GM03348 (cell line): ENCODE results near the gene SCAF1.
A peak's percentile ranks its signal among the peaks of the same experiment; 100 is the strongest.

Experiments used
- DNase-seq: peaks from one replicate; pipeline ENCODE4 v3.0.0; 2012; ENCODE audit warnings: low spot score

The SCAF1 gene

DNA sequence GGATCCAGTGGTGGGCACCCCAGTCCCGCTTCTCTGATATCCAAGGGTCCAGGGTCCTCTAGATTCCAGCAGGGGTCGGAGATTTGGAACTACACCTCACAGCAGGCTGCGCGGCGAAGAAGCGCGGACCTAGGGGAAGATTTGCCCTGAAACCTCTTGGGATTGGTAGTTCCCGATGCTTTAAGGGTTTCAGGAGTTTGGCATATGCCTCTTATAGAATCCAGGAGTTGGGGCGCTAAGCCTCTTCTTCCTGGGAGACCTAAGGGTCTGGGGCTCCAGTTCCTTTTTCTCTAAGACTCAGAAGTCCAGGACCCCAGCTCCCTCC, 24.1 kb downstream of the SCAF1 start:
- DNase-seq: no peak

GRCh38 chr19:49667473-49667872, 25.5 kb downstream of the SCAF1 start:
- no peak for DNase-seq

DNA sequence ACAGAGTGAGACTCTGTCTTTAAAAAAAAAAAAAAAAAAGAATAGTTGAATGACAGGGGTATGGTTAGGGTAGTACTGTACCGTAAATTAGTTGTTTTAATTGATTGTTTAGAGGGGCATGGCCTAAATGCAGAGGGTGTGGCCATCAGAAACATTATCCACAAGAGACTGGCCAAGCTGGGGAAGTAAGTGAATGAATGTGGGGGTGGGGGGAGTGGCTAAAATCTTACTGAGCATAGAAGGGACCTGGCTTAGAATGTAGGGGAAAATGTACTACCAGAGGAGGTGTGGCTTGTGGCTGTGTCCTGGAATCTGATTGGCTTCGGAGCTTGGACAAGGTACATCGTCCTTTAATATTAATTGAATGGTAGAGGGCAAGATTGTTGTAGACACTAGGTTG, 27.5 kb downstream of the SCAF1 start:
- no peak for DNase-seq

DNA sequence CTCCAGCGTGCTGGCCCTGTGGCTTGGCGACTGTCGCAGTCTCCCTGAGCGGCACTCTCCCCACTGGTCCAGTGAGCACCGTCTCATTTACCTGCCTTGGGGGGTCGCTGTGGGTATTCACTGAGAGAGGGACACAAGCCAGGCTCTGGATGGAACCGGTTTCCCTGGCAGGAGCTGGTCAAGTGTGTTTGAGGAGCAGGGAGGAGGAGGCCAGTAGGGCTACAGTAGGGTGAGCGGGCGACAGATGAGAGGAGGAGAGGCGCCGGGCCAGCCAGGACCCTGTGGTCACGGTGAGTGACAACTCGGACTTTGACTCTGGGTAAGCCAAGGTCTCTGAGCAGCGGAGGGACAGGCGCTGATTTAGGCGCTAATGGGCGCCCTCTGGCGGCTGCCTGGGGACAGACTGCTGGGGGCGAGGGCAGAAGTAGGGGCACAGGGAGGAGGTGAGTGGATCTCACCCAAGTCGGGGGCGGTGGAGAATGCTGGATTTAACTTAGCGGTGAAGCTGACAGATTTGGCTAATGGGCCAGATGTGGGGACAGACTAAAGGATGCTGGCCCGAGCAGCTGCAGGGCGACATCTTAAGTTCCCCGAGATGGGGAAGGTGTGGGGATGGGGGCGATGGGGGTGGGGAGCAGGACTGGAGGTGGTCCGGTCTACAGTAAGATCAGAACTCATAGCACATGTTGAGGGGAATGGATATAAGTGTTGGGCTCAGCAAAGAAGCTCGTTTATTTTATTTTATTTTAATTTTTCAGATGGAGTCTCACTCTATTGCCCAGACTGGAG, 30.3 kb downstream of the SCAF1 start:
- DNase-seq: peak; percentile 82

GRCh38 chr19:49676136-49676783, 34.3 kb downstream of the SCAF1 start:
- peak; percentile 91 for DNase-seq

GRCh38 chr19:49676784-49677230, 34.8 kb downstream of the SCAF1 start:
- peak; percentile 96 for DNase-seq

DNA sequence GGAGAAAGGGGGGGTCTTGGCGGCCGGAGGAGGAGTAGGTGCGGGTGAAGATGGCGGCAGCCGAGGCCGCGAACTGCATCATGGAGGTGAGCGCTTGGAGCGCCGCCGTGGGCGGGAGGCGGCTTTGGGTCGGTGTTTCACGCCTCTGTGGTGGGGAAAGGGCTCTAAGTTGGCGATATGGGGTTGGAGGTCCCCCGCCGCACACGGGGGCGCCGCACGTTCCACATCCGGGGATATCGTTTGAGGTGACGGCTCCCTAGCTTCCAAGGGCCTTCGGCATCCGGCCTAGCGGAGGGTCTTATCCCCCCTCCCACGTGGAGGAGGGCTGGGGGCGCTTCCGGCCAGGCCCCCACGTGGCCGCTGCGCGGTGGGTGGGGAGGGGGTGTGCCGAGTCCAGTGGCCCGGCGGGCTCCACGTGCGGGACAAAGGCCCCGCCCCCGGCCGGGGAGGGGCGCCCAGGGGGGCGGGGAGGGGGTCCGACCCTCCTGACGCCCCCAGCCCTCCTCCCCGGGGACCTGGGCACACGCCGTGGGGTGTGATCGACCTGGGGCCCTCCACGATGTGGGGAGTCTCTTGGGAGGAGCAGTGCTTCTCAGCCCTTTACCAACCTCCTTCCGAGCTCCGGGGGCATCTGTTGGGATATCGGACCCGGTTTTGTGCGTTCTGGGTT, 35.4 kb downstream of the SCAF1 start, which contains the start of gene PRMT1:
Gene PRMT1 (plus strand): TSS at position 41 of the 670 bp plus-strand sequence. CDS start 10 bp downstream, at position 51.
- peak; percentile 66 for DNase-seq

DNA sequence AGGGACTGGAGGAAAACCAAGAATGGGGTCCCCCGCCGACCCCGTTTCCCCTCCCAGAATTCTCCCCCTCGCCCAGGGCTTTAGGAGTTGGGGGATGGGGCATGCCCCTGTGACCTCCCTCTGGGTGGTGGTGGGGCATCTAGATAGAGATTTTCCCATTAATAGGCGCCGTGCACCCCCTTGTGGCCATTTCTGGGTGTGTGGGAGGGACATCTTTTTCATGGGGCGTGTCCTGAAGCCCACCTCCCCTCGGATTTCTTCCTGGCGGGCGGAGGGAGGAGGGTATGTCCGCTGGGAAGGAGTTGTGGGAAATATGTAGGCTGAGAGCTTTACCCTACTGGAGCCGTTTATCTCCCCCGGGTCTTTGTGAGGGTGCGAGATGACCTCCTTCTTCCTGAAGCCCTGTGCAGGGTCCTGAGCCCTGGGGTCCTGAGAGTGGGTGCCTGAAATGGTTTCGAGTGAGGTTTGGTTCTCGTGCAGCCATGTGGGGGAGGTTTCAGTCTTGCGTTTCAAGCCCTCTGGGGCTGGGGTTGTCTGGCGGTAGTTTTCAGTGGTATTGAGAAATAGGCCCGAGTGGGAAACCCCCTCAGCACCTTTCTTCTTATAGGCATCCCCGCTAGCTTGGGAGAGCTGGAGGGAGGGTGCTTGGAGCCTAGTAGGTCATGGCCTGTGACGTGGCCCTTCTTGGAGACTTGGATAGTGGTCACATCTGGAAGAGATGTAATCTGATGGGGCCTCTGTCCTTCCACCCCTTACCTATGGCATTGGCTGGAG, 36.1 kb downstream of the SCAF1 start:
- peak; percentile 69 for DNase-seq

- DNase-seq: no peak
Observed at GRCh38 chr19:49678985-49679770, 37.2 kb downstream of the SCAF1 start.

DNA sequence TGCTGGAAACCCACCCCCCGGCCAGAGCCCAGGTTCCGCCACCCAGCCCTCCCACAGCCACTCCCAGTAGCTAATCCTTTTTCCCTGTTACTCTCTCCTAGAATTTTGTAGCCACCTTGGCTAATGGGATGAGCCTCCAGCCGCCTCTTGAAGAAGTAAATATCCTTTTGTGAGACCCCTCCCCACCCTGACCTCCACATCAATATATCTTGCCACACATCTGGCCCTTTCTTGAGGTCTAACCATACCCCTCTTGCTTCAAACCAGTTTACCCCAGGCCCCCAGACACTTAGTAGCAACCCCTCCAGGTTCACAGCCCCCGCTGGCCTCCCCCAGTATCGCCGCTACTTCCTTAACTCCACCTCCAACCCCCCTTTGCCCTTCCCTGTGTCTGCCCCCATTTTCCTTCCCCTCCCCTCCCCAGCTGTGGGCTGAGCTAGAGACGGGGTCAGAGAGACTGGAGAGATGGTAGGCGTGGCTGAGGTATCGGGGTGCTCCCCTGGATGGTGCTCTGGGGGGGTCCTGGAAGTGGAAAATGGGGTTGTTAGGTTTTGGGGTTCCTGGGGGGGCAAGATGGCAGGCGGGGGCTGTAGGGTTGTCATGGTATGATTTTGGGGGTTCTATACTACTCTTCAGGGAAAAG, 37.9 kb downstream of the SCAF1 start:
- no peak for DNase-seq

GRCh38 chr19:49680421-49681351, 38.7 kb downstream of the SCAF1 start:
- peak; percentile 96 for DNase-seq

DNA sequence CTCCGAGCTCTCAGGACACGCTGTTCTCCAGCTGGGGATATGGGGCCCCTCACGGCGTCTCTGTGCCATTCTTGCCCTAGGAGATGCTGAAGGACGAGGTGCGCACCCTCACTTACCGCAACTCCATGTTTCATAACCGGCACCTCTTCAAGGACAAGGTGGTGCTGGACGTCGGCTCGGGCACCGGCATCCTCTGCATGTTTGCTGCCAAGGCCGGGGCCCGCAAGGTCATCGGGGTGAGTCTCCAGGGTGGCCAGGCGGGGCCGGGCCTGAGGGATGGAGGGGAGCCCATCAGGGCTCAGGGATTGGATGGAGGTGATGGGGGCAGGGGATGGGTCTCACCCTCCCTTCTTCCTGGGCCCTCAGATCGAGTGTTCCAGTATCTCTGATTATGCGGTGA, 39.8 kb downstream of the SCAF1 start:
- no peak for DNase-seq

DNA sequence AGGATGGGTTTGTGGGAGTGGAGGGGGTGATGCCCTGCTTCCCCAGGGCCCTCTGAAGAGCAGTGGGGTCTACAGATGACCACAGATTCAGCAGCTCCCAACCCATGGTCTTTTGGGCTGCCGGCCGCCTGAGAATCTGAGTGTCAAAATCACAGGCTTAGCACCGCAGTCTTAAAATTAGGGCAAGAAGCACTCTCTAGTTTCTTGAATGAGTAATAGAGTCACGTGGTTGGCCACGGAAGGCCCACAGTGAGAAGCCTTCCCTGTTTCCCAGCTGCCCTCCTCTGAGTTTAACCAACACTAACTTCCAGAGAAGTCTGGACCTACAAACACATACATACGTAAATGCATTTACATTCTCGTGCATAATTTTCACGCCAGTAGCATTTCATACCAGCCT, 40.3 kb downstream of the SCAF1 start:
- DNase-seq: peak; percentile 38

DNA sequence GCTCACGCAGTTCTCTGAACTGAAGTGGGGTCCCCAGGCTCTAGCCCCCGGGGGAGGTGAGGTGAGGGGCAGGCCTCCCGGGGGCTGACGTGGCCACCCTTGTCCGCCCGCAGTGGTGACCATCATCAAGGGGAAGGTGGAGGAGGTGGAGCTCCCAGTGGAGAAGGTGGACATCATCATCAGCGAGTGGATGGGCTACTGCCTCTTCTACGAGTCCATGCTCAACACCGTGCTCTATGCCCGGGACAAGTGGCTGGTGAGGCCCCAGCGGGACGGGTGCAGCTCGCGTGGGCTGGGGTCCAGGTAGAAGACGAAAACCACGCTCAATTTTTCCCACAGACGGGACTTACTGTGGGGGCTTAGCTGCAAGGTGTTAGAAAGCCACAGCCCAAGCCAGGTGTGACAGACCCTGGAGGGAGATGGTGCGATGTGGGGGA, 41.8 kb downstream of the SCAF1 start:
- no peak for DNase-seq

DNA sequence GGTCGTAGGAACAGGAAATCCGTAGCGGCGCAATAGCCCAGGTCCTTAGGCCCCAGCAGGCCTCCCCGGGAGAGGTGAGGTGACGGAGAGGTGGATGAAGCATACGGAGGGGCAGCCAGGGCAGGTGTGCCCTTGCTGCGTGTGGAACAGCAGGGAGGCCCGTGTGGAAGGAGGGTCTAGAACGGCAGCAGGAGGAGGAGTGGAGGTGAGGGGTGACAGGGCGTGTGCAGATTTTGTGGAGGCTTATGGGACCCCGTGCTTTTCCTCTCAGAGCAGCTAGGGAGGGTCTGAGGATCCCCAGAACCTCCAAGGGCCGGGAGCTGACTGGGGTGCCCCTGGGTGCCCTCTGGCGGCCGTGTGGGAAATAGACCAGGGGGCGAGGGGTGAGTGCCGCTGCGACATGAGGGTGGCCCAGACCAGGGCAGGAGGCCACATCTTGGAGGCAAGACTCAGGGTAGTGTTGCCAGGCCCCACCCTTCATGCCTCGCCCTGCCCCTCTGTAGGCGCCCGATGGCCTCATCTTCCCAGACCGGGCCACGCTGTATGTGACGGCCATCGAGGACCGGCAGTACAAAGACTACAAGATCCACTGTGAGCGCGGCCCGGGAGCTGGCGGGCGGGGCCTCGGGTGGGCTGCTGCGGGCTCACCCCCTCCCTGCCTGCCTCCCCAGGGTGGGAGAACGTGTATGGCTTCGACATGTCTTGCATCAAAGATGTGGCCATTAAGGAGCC, 42.4 kb downstream of the SCAF1 start:
- peak; percentile 42 for DNase-seq

- no peak for DNase-seq
Observed at GRCh38 chr19:49684983-49685553, 43.1 kb downstream of the SCAF1 start.

- DNase-seq: no peak
Observed at GRCh38 chr19:49685845-49686332, 43.9 kb downstream of the SCAF1 start.

- DNase-seq: no peak
Observed at GRCh38 chr19:49686503-49687088, 44.6 kb downstream of the SCAF1 start.
